IMR-90 (cell line): ENCODE measurements around the gene ESRP2. TPM values are rescaled to one million over a fixed set of nuclear protein-coding genes. Genes with fewer than 3 reads are reported as not detected.

Source experiments
- ATAC-seq: fragments of 200-7000 bp; cut with Tn5 transposase; 2 replicates; pipeline ENCODE4 v1.9.1; 2020; ENCODE audit warnings: low read depth, mild to moderate bottlenecking, moderate library complexity
- BruUV-seq: library from RNA; stranded (reverse); fragments of 400-500 nt; replicated peaks from 2 replicates; lab custom pipeline; 2021; lab: Mats Ljungman, UMichigan
- CTCF ChIA-PET: fragments of 300-600 bp; formaldehyde crosslinking; extraction: SDS; loops from one replicate; lab custom pipeline; 2021; ENCODE audit warnings: antibody characterized with exemption; lab: Yijun Ruan, JAX
- POLR2A ChIA-PET: fragments of 300-600 bp; sonication (Branson Sonifier 250); formaldehyde crosslinking; loops from one replicate; lab custom pipeline; 2022; ENCODE audit warnings: antibody characterized with exemption; ENCODE audit not compliant: unreplicated experiment; lab: Charles Lee
- DNase-seq: peaks from one replicate; pipeline ENCODE4 v3.0.0; 2013
- H2AFZ ChIP-seq: replicated peaks from 2 replicates; pipeline ENCODE3; 2013; ENCODE audit warnings: low read length, mild to moderate bottlenecking; ENCODE audit not compliant: poor library complexity
- H2AK5ac ChIP-seq: 2 replicates; pipeline ENCODE4 v1.6.1; 2013; ENCODE audit warnings: low read depth, low read length, inconsistent platforms
- H2AK9ac ChIP-seq: replicated peaks from 2 replicates; pipeline ENCODE3; 2013; ENCODE audit warnings: mild to moderate bottlenecking, low read depth, low read length, moderate library complexity; ENCODE audit not compliant: poor library complexity
- H2BK120ac ChIP-seq: 2 replicates; pipeline ENCODE4 v1.6.1; 2013; ENCODE audit warnings: low read depth, low read length, inconsistent platforms
- H2BK15ac ChIP-seq: 3 replicates; pipeline ENCODE4 v1.6.1; 2013; ENCODE audit warnings: low read depth, low read length, inconsistent platforms
- H2BK20ac ChIP-seq: 2 replicates; pipeline ENCODE4 v1.6.1; 2013; ENCODE audit warnings: low read depth, mild to moderate bottlenecking, inconsistent platforms, low read length, moderate library complexity
- H2BK5ac ChIP-seq: 2 replicates; pipeline ENCODE4 v1.6.1; 2013; ENCODE audit warnings: mild to moderate bottlenecking, low read depth, low read length, inconsistent platforms; ENCODE audit not compliant: poor library complexity, severe bottlenecking
- H3K14ac ChIP-seq: replicated peaks from 2 replicates; pipeline ENCODE4 v1.6.1; 2013; ENCODE audit warnings: low read depth, low read length, inconsistent platforms
- H3K18ac ChIP-seq: 2 replicates; pipeline ENCODE4 v1.6.1; 2013; ENCODE audit warnings: low read depth, low read length, control low read depth
- H3K23ac ChIP-seq: 2 replicates; pipeline ENCODE4 v1.6.1; 2013; ENCODE audit warnings: low read depth, low read length, inconsistent platforms
- H3K27ac ChIP-seq: 2 replicates; pipeline ENCODE4 v1.5.1; 2013; ENCODE audit warnings: mild to moderate bottlenecking, control low read depth, low read length; ENCODE audit not compliant: insufficient read depth
- H3K27me3 ChIP-seq: 2 replicates; pipeline ENCODE4 v1.6.1; 2013; ENCODE audit warnings: low read length; ENCODE audit not compliant: control insufficient read depth, insufficient read depth
- H3K36me3 ChIP-seq: 2 replicates; pipeline ENCODE4 v1.6.1; 2013; ENCODE audit warnings: low read length, mixed read lengths; ENCODE audit not compliant: control insufficient read depth, insufficient read depth
- H3K4ac ChIP-seq: 2 replicates; pipeline ENCODE4 v1.6.1; 2013; ENCODE audit warnings: low read depth, low read length, inconsistent platforms
- H3K4me1 ChIP-seq: 2 replicates; pipeline ENCODE4 v1.6.1; 2013; ENCODE audit warnings: low read length, mixed read lengths; ENCODE audit not compliant: control insufficient read depth, insufficient read depth
- H3K4me2 ChIP-seq: 2 replicates; pipeline ENCODE4 v1.6.1; 2013; ENCODE audit warnings: low read depth, mild to moderate bottlenecking, control low read depth, low read length, moderate library complexity
- H3K4me3 ChIP-seq: 2 replicates; pipeline ENCODE4 v1.5.1; 2013; ENCODE audit warnings: low read depth, mild to moderate bottlenecking, control low read depth, low read length, moderate library complexity; ENCODE audit not compliant: insufficient read depth
- H3K56ac ChIP-seq: 2 replicates; pipeline ENCODE4 v1.6.1; 2013; ENCODE audit warnings: low read length, inconsistent platforms; ENCODE audit not compliant: insufficient read depth; ENCODE audit errors: extremely low read depth
- H3K79me1 ChIP-seq, 2 experiments: 2 replicates each; pipeline ENCODE4 v1.6.1; 2013; ENCODE audit warnings: low read length in 2 of 2, inconsistent platforms in 1 of 2, low read depth in 1 of 2
- H3K9ac ChIP-seq: 2 replicates; pipeline ENCODE4 v1.6.1; 2013; ENCODE audit warnings: low read depth, low read length, control low read depth
- H3K9me1 ChIP-seq: 2 replicates; pipeline ENCODE4 v1.6.1; 2013; ENCODE audit warnings: low read length, inconsistent platforms; ENCODE audit not compliant: insufficient read depth
- H3K9me3 ChIP-seq: 2 replicates; pipeline ENCODE4 v1.6.1; 2013; ENCODE audit warnings: low read length; ENCODE audit not compliant: control insufficient read depth, insufficient read depth
- H4K20me1 ChIP-seq: 2 replicates; pipeline ENCODE4 v1.6.1; 2013; ENCODE audit warnings: low read length, inconsistent platforms; ENCODE audit not compliant: insufficient read depth
- H4K5ac ChIP-seq: 2 replicates; pipeline ENCODE4 v1.6.1; 2013; ENCODE audit warnings: mild to moderate bottlenecking, low read depth, low read length, control low read depth
- H4K8ac ChIP-seq, 2 experiments: 2 replicates each; pipeline ENCODE4 v1.6.1; 2013; ENCODE audit warnings: low read depth in 2 of 2, low read length in 2 of 2, control low read depth in 1 of 2, inconsistent platforms in 1 of 2
- H4K91ac ChIP-seq: 2 replicates; pipeline ENCODE4 v1.6.1; 2013; ENCODE audit warnings: low read depth, low read length, inconsistent platforms; ENCODE audit not compliant: insufficient read depth
- BHLHE40 ChIP-seq: fragments of 150-350 bp; IDR thresholded peaks from 2 replicates; pipeline ENCODE4 v1.6.1; 2016; ENCODE audit warnings: mild to moderate bottlenecking, low read depth, low read length
- CEBPB ChIP-seq: IDR thresholded peaks from 2 replicates; pipeline ENCODE4 v1.6.1; 2012; ENCODE audit warnings: low read depth, low read length, improper control_type of control experiment
- FOS ChIP-seq: fragments of 150-350 bp; IDR thresholded peaks from 2 replicates; pipeline ENCODE4 v1.6.1; 2016; ENCODE audit warnings: low read depth, low read length
- MAFK ChIP-seq: IDR thresholded peaks from 2 replicates; pipeline ENCODE4 v1.6.1; 2012; ENCODE audit warnings: low read depth, low read length, improper control_type of control experiment
- NFE2L2 ChIP-seq: fragments of 150-350 bp; IDR thresholded peaks from 2 replicates; pipeline ENCODE4 v1.6.1; 2016; ENCODE audit warnings: low read depth, mild to moderate bottlenecking, low read length
- POLR2A ChIP-seq: IDR thresholded peaks from 2 replicates; pipeline ENCODE4 v1.6.1; 2012; ENCODE audit warnings: mild to moderate bottlenecking, low read depth, low read length
- RAD21 ChIP-seq: IDR thresholded peaks from 2 replicates; pipeline ENCODE4 v1.6.1; 2012; ENCODE audit warnings: low read length, improper control_type of control experiment
- RCOR1 ChIP-seq: IDR thresholded peaks from 2 replicates; pipeline ENCODE4 v1.6.1; 2012; ENCODE audit warnings: mild to moderate bottlenecking, low read length, improper control_type of control experiment; ENCODE audit not compliant: insufficient replicate concordance
- RFX5 ChIP-seq: IDR thresholded peaks from 2 replicates; pipeline ENCODE4 v1.8.0; 2012; ENCODE audit warnings: low read depth, mild to moderate bottlenecking, low read length, moderate library complexity
- WGBS, 2 experiments: methylation state at CpG; one replicate each; pipeline versions ENCODE4 v1.1.5 to v1.1.7; 2013; ENCODE audit warnings: missing lambda C conversion rate in 2 of 2; ENCODE audit not compliant: insufficient read length in 1 of 2; ENCODE audit errors: extremely low coverage in 2 of 2; 5-methylcytosine and 5-hydroxymethylcytosine counted together
- dilution Hi-C: fragments of 300-500 bp; cut with HindIII; formaldehyde crosslinking; loops from one replicate; pipeline ENCODE4 v1.14.3; 2018; ENCODE audit warnings: low sequenced_read_pairs; ENCODE audit not compliant: unreplicated experiment
- in situ Hi-C: fragments of 300-500 bp; cut with MboI; formaldehyde crosslinking; loops from 3 replicates; pipeline ENCODE4 v1.14.3; 2019; ENCODE audit warnings: low sequenced_read_pairs, inconsistent platforms, mixed read lengths
- intact Hi-C: fragments of 100-400 bp; cut with micrococcal nuclease; formaldehyde crosslinking; loops from 2 replicates; pipeline ENCODE4 v1.10.0; 2022
- polyA plus RNA-seq, 3 experiments: library from polyadenylated mRNA; depleted of rRNA; stranded (reverse); fragments of >200 nt; gene quantifications; 2 replicates each; pipeline ENCODE4 v1.2.3, GENCODE V29; 2012; ENCODE audit warnings: low replicate concordance in 1 of 3
- total RNA-seq: library from RNA; depleted of rRNA; stranded (reverse); fragments of >200 nt; gene quantifications from 2 replicates; pipeline ENCODE4 v1.2.3, GENCODE V29; 2012
- TF ChIP-seq, protein P1 (sequence below): conservative IDR thresholded peaks from 2 replicates; pipeline ENCODE4 v1.5.1; 2012; ENCODE audit warnings: mild to moderate bottlenecking, low read depth, low read length, improper control_type of control experiment
- TF ChIP-seq, protein P2 (sequence below): fragments of 150-350 bp; IDR thresholded peaks from 2 replicates; pipeline ENCODE4 v1.6.1; 2017; ENCODE audit warnings: mild to moderate bottlenecking, antibody characterized with exemption, low read length, low read depth

ESRP2 gene
- total and polyA plus RNA-seq, 2 of the 4 experiments (the other 2 are of a cell fraction) = 0.07 TPM; not detected in 1

DNA sequence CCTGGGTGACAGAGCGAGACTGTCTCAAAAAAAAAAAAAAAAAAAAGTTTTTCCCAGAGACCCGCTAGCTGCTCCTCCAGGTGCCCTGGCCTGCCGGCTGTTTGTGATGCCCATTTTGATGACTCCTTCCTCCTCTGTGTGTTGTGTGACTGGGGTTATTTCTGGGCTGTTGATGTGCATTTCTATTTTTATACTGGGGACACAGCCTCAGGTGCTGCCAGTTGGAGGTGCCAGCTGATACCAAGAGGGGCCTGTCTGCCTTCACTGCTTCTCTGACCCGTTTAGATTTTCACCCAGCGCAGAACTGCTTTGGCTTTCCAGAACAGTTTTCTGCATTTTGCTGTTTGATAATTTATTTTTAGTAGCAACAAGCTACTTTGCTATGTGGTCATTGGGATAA lies 15.9 kb upstream of the ESRP2 start:
- Histone ChIP-seq H2BK20ac (no peak overlapping the region), H4K8ac (no peak overlapping the region), H3K4me2 (no peak overlapping the region), H3K79me1 (peaks cover 11 to 30% of the 10 kb centered on the region in 2 experiments), H3K18ac (no peak overlapping the region), H3K27ac (no peak overlapping the region), H3K36me3 (peaks cover 25% of the 10 kb centered on the region), H3K9me3 (no peaks in the 10 kb centered on the region), H2AK5ac (no peak overlapping the region), H3K23ac (no peak overlapping the region), H2BK120ac (no peak overlapping the region), H2BK5ac (no peak overlapping the region), H3K4ac (no peak overlapping the region), H4K91ac (no peak overlapping the region), H2AFZ (no peak overlapping the region), H4K5ac (no peak overlapping the region), H3K56ac (no peak overlapping the region), H3K4me1 (peaks cover 2% of the 10 kb centered on the region; the same call in 1 of the 2 replicates), H3K14ac (no peak overlapping the region), H3K4me3 (no peak overlapping the region), H2AK9ac (no peak overlapping the region), H3K9ac (no peak overlapping the region), H3K27me3 (no peaks in the 10 kb centered on the region), H4K20me1 (no peaks in the 10 kb centered on the region), H2BK15ac (no peak overlapping the region), H3K9me1 (peaks cover 11% of the 10 kb centered on the region)
- CTCF ChIA-PET = interaction anchor here (1.1 kb wide), 1 partner anchor 12 kb away, joined by 3 read pairs; the partner anchor contains the start of gene SLC7A6
- POLR2A ChIA-PET = no interaction called here
- ATAC-seq (no peak), DNase-seq (no peak)
- dilution Hi-C loops = no loop called here
- TF ChIP-seq, protein P1, sequence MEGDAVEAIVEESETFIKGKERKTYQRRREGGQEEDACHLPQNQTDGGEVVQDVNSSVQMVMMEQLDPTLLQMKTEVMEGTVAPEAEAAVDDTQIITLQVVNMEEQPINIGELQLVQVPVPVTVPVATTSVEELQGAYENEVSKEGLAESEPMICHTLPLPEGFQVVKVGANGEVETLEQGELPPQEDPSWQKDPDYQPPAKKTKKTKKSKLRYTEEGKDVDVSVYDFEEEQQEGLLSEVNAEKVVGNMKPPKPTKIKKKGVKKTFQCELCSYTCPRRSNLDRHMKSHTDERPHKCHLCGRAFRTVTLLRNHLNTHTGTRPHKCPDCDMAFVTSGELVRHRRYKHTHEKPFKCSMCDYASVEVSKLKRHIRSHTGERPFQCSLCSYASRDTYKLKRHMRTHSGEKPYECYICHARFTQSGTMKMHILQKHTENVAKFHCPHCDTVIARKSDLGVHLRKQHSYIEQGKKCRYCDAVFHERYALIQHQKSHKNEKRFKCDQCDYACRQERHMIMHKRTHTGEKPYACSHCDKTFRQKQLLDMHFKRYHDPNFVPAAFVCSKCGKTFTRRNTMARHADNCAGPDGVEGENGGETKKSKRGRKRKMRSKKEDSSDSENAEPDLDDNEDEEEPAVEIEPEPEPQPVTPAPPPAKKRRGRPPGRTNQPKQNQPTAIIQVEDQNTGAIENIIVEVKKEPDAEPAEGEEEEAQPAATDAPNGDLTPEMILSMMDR = no peak
- TF ChIP-seq RFX5 (no peak), POLR2A (no peak), CEBPB (no peak), MAFK (no peak), NFE2L2 (no peak), BHLHE40 (no peak), FOS (no peak), RAD21 (no peak), RCOR1 (no peak)
- TF ChIP-seq, protein P2, sequence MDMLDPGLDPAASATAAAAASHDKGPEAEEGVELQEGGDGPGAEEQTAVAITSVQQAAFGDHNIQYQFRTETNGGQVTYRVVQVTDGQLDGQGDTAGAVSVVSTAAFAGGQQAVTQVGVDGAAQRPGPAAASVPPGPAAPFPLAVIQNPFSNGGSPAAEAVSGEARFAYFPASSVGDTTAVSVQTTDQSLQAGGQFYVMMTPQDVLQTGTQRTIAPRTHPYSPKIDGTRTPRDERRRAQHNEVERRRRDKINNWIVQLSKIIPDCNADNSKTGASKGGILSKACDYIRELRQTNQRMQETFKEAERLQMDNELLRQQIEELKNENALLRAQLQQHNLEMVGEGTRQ = no peak
- BruUV-seq = no TSS peak
- in situ Hi-C loops = no loop called here
- intact Hi-C loops = no loop called here
- WGBS, 2 experiments = no CpG with 5 or more reads among the region's 5 CpGs
